Measurements from ENCODE around the gene JAKMIP1.

JAKMIP1 gene

GRCh38 chr4:6239486-6239885 is 39.1 kb upstream of the JAKMIP1 start:
- Histone ChIP-seq H3K4me3 (no peak overlapping the region), H3K9me3 (replicated peaks in 1 of 11) (peaks cover 11 to 16% (median 13%) of the 10 kb centered on the region in 11 experiments), H3K9ac (no peak overlapping the region), H3K27ac (no peak overlapping the region), H3K27me3 (no peaks in the 10 kb centered on the region), H4K20me1 (peaks cover 0 to 8% (median 0%) of the 10 kb centered on the region in 11 experiments; a peak in 2 of 22 replicates), H3K4me2 (no peak overlapping the region), H3K36me3 (no peaks in the 10 kb centered on the region; a peak in 1 of 22 replicates), H3K4me1 (peaks cover 0 to 30% (median 22%) of the 10 kb centered on the region in 10 experiments; a peak in 17 of 20 replicates)
- no peak for TF ChIP-seq Cebpa-rat (IDR thresholded peaks at IDR 0.05)

- no peak overlapping the region for H3K9ac ChIP-seq
- H3K4me2 ChIP-seq = peak overlapping the region in 7 of 11 experiments; percentile 5 to 50 (median 36); a peak in 11 of 22 replicates
- no peak overlapping the region for H3K27ac ChIP-seq
Observed at GRCh38 chr4:6236816-6237390, 36.6 kb upstream of the JAKMIP1 start.

GRCh38 chr4:6235901-6236640 is 35.7 kb upstream of the JAKMIP1 start:
- no peak for TF ChIP-seq Cebpa-rat (IDR thresholded peaks at IDR 0.05)
- no peaks in the 10 kb centered on the region for H3K36me3 ChIP-seq
- peaks cover 0 to 59% (median 39%) of the 10 kb centered on the region in 10 experiments; a peak in 17 of 20 replicates for H3K4me1 ChIP-seq
- H4K20me1 ChIP-seq = peaks cover 0 to 8% (median 0%) of the 10 kb centered on the region in 11 experiments; a peak in 2 of 22 replicates
- no peaks in the 10 kb centered on the region for H3K27me3 ChIP-seq
- no peak overlapping the region for H3K9ac ChIP-seq
- no peak overlapping the region for H3K4me3 ChIP-seq
- H3K9me3 ChIP-seq (replicated peaks in 1 of 11) = no peaks in the 10 kb centered on the region
- peak overlapping the region in 8 of 11 experiments; percentile 55 to 94 (median 79); a peak in 16 of 22 replicates for H3K4me2 ChIP-seq
- no peak overlapping the region for H3K27ac ChIP-seq

More at GRCh38 chr4:6236816-6237390, 36.6 kb upstream of the JAKMIP1 start:
- Histone ChIP-seq H3K4me1 (peaks cover 0 to 51% (median 36%) of the 10 kb centered on the region in 10 experiments; a peak in 17 of 20 replicates), H3K27me3 (no peaks in the 10 kb centered on the region), H4K20me1 (peaks cover 0 to 8% (median 0%) of the 10 kb centered on the region in 11 experiments; a peak in 2 of 22 replicates), H3K9me3 (replicated peaks in 1 of 11) (no peaks in the 10 kb centered on the region), H3K4me3 (no peak overlapping the region), H3K36me3 (no peaks in the 10 kb centered on the region)
- no peak for TF ChIP-seq Cebpa-rat (IDR thresholded peaks at IDR 0.05)

- H3K4me3 ChIP-seq = no peak overlapping the region
- no peaks in the 10 kb centered on the region for H3K36me3 ChIP-seq
- no peaks in the 10 kb centered on the region for H3K9me3 ChIP-seq (replicated peaks in 1 of 11)
- TF ChIP-seq Cebpa-rat (IDR thresholded peaks at IDR 0.05) = no peak
- no peaks in the 10 kb centered on the region for H3K27me3 ChIP-seq
- peaks cover 0 to 9% (median 0%) of the 10 kb centered on the region in 11 experiments; a peak in 2 of 22 replicates for H4K20me1 ChIP-seq
- peak overlapping the region in 10 of 11 experiments; percentile 25 to 94 (median 78); a peak in 19 of 22 replicates for H3K4me2 ChIP-seq
- H3K27ac ChIP-seq = no peak overlapping the region
- H3K9ac ChIP-seq = peak overlapping the region in 1 of 11 experiments; percentile 19; a peak in 1 of 22 replicates
- H3K4me1 ChIP-seq = peaks cover 0 to 69% (median 49%) of the 10 kb centered on the region in 10 experiments; a peak in 17 of 20 replicates
Observed at GRCh38 chr4:6235012-6235411, 34.7 kb upstream of the JAKMIP1 start.

GRCh38 chr4:6233929-6234328 is 33.6 kb upstream of the JAKMIP1 start:
- Histone ChIP-seq H3K4me2 (peak overlapping the region; percentile 3 to 94 (median 77); a peak in 19 of 22 replicates), H3K27me3 (no peaks in the 10 kb centered on the region), H3K9ac (peak overlapping the region in 1 of 11 experiments; percentile 20; a peak in 1 of 22 replicates), H3K9me3 (replicated peaks in 1 of 11) (no peaks in the 10 kb centered on the region), H3K4me1 (peaks cover 0 to 79% (median 52%) of the 10 kb centered on the region in 10 experiments; a peak in 17 of 20 replicates), H3K36me3 (no peaks in the 10 kb centered on the region), H3K4me3 (no peak overlapping the region), H3K27ac (peak overlapping the region in 1 of 11 experiments; percentile 33; a peak in 2 of 22 replicates), H4K20me1 (peaks cover 0 to 12% (median 0%) of the 10 kb centered on the region in 11 experiments; a peak in 2 of 22 replicates)
- TF ChIP-seq Cebpa-rat (IDR thresholded peaks at IDR 0.05) = no peak

GRCh38 chr4:6232836-6233785 is 32.8 kb upstream of the JAKMIP1 start:
- H3K9me3 ChIP-seq (replicated peaks in 1 of 11) = no peaks in the 10 kb centered on the region
- H3K4me1 ChIP-seq = peaks cover 0 to 87% (median 52%) of the 10 kb centered on the region in 10 experiments; a peak in 17 of 20 replicates
- H3K4me3 ChIP-seq = no peak overlapping the region
- H3K27me3 ChIP-seq = no peaks in the 10 kb centered on the region
- H3K4me2 ChIP-seq = peak overlapping the region in 9 of 11 experiments; percentile 35 to 94 (median 78); a peak in 14 of 22 replicates
- peaks cover 0 to 12% (median 0%) of the 10 kb centered on the region in 11 experiments; a peak in 2 of 22 replicates for H4K20me1 ChIP-seq
- no peaks in the 10 kb centered on the region for H3K36me3 ChIP-seq
- peak overlapping the region in 2 of 11 experiments; percentile 13 to 33; a peak in 2 of 22 replicates for H3K27ac ChIP-seq
- H3K9ac ChIP-seq = 0 out of 22 replicates have a peak overlapping the region, but pooled peaks of 1 of the 11 experiments have one; percentile 20
- TF ChIP-seq Cebpa-rat (IDR thresholded peaks at IDR 0.05) = no peak

GRCh38 chr4:6231663-6232165 is 31.4 kb upstream of the JAKMIP1 start:
- Histone ChIP-seq H3K9me3 (replicated peaks in 1 of 11) (no peaks in the 10 kb centered on the region), H3K27ac (no peak overlapping the region), H3K9ac (no peak overlapping the region), H3K4me1 (peaks cover 0 to 91% (median 56%) of the 10 kb centered on the region in 10 experiments; a peak in 17 of 20 replicates), H3K27me3 (no peaks in the 10 kb centered on the region), H4K20me1 (peaks cover 0 to 17% (median 0%) of the 10 kb centered on the region in 11 experiments; a peak in 2 of 22 replicates), H3K4me3 (no peak overlapping the region), H3K36me3 (no peaks in the 10 kb centered on the region), H3K4me2 (peak overlapping the region in 2 of 11 experiments; percentile 76 to 81; a peak in 2 of 22 replicates)
- TF ChIP-seq Cebpa-rat (IDR thresholded peaks at IDR 0.05) = no peak
